Stimulated activated effector memory CD8-positive, alpha-beta T cell treated with anti-CD3 and anti-CD28 coated beads, Interleukin-12 subunit alpha, Interleukin-12 subunit beta, amount 100 ng/mL, for 72 hours (primary cell): ENCODE measurements around the gene FAM177A1.
"Not testable (repeated sequence)": the region's sequence is repeated elsewhere in the genome, so short reads cannot be mapped to it uniquely, and the experiment has no call there.

ENCODE experiments used
- ATAC-seq: fragments of 150-1000 bp; cut with Tn5 transposase; 2 replicates; pipeline ENCODE4 v1.10.0; 2021
- DNase-seq, 2 donors: peaks; one replicate each; pipeline ENCODE4 v3.0.0; 2021 to 2022; ENCODE audit warnings: low spot score in 2 of 2
- H3K27ac Mint-ChIP-seq: one replicate; pipeline ENCODE4 v1.8.0; 2022; ENCODE audit warnings: mild to moderate bottlenecking, mixed read lengths
- H3K36me3 Mint-ChIP-seq: one replicate; pipeline ENCODE4 v1.8.0; 2022; ENCODE audit warnings: mild to moderate bottlenecking, mixed read lengths
- H3K4me1 Mint-ChIP-seq: one replicate; pipeline ENCODE4 v1.8.0; 2022; ENCODE audit warnings: mixed read lengths
- H3K4me3 Mint-ChIP-seq: one replicate; pipeline ENCODE4 v1.8.0; 2022; ENCODE audit warnings: mild to moderate bottlenecking, mixed read lengths
- H3K9me3 Mint-ChIP-seq: one replicate; pipeline ENCODE4 v1.8.0; 2022; ENCODE audit warnings: mixed read lengths

FAM177A1 gene

DNA sequence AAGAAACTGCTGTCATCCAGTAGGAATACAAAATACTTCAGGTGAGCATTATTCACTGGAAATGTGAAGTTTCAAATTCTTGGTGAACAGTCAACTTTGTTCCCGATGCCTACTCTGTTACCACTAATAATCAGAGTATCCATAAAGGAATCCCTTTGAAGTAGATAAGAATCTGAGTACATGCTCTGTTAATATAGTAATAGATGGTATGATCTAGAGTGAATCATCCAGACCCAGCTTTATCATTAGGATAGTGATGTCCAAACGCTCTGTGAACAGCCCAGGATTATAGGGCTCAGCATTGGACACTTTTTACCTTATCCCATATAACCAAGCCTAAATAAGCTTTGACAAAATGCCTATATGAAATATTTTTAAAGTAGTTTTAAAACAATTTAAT lies 42.4 kb downstream of the FAM177A1 start:
- Mint-ChIP-seq H3K9me3 (no peaks in the 10 kb centered on the region), H3K27ac (peak overlapping the region; percentile 68), H3K4me1 (no peaks in the 10 kb centered on the region), H3K36me3 (peaks cover 100% of the 10 kb centered on the region), H3K4me3 (no peak overlapping the region)
- ATAC-seq (no peak), DNase-seq (no peak)

DNA sequence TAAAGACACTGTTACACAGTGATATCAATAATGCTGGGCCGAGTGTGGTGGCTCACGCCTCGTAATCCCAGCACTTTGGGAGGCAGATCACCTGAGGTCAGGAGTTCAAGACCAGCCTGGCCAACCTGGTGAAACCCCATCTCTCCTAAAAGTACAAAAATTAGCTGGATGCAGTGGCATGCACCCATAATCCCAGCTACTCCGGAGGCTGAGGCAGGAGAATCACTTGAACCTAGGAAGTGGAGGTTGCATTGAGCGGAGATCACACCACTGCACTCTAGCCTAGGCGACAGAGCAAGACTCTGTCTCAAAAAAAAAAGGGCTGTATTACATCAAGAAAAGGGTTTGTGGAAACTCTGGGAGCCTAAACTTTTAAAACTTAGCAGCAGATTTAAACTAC lies 48.6 kb downstream of the FAM177A1 start:
- not testable (repeated sequence) for H3K27ac Mint-ChIP-seq, H3K4me3 Mint-ChIP-seq, H3K9me3 Mint-ChIP-seq, ATAC-seq, DNase-seq, H3K4me1 Mint-ChIP-seq
- H3K36me3 Mint-ChIP-seq = peaks cover 100% of the 10 kb centered on the region

DNA sequence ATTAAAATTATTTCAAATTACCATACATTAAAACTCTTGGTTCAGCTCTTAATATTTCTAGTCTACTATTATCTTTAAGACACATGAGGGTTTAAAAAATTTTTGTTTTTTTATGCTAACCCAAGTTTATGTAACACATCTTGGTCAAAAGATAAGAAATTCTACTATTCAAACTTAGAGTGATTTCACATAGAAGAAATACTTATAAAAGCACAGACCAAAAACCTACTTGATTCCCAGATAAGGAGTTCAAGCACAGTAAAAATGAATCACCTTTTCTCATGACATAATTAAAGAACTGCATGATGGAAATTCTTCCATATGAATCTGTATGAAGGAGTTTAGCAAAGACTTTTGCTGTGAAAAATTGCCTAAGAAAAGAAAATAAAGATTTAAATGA lies 61.8 kb downstream of the FAM177A1 start:
- H3K4me3 Mint-ChIP-seq = no peak overlapping the region
- ATAC-seq (no peak), DNase-seq (no peak)
- H3K4me1 Mint-ChIP-seq = peaks cover 8% of the 10 kb centered on the region
- no peaks in the 10 kb centered on the region for H3K9me3 Mint-ChIP-seq
- H3K36me3 Mint-ChIP-seq = peaks cover 98% of the 10 kb centered on the region
- no peak overlapping the region for H3K27ac Mint-ChIP-seq

DNA sequence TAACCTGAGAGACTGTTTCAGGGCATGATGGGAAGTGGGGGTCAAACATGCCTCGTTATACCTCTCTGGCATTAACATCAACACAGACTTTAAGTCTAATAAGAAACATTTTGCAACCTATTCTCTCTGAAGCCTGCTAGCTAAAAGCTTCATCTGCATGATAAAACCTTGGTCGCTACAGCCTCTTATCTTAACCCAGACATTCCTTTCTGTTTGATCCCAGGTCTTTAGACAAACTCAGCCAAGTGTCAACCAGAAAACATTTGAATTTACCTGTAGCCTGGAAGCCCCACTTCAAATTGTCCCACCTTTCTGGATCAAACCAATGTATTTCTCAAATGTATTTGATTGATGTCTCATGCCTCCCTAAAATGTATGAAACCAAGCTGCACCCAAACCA lies 66.6 kb downstream of the FAM177A1 start:
- Mint-ChIP-seq H3K4me3 (no peak overlapping the region), H3K9me3 (no peaks in the 10 kb centered on the region), H3K36me3 (peaks cover 99% of the 10 kb centered on the region), H3K27ac (peak overlapping the region; percentile 14), H3K4me1 (peaks cover 32% of the 10 kb centered on the region)
- no peak for ATAC-seq
- no peak for DNase-seq

DNA sequence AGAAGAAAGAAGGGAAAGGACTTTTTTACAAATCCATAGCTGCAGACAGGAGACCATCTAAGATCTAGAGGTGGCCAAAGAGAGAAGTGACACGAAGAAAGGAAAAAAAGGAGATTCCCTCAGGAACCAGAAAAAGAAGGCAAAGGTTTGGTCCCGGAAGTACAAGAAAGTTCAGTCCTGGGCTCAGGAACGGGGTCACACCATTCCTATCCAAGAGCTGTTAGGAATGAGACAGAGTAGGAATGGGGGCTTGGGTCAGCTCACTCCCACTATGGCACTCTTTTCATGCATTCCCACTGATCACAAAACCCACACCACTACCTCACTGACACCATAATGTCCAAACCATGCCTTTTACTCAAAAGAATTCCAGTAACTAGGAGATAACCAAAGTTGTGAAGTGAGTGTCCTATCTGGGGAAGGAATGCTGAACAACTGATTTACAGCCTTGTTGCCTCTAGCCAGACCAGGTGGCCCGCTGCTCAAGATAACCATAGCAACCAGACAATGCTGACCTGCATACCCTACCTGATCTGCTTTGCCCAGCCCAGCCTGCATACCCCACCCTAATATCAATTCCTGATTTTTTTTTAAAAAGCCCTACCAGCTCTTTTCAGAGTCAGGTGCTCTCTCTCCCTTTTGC lies 67.4 kb downstream of the FAM177A1 start:
- Mint-ChIP-seq H3K4me3 (no peak overlapping the region), H3K36me3 (peaks cover 91% of the 10 kb centered on the region), H3K27ac (peak overlapping the region; percentile 14), H3K4me1 (peaks cover 39% of the 10 kb centered on the region), H3K9me3 (no peaks in the 10 kb centered on the region)
- no peak for ATAC-seq
- no peak for DNase-seq

DNA sequence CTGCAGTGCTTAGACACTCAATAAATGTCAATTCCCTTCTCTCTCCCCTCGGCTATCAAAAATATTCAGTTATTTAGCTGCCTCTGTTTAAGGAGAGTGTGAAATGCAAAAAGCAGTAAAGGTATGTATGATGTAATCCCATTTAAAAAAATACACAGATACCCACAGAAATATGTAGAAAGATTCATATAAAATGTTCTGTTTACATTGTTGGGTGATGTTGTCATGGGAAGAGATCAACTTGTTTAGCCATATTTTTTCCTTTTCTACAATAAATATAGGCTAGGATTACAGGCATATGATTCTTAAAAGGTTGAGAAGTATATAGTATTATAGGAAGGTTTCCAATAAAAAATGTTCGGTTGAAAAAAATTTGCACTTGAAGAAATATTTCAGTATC lies 68.0 kb downstream of the FAM177A1 start:
- Mint-ChIP-seq H3K4me1 (peaks cover 45% of the 10 kb centered on the region), H3K4me3 (no peak overlapping the region), H3K9me3 (no peaks in the 10 kb centered on the region), H3K36me3 (peaks cover 91% of the 10 kb centered on the region), H3K27ac (no peak overlapping the region)
- ATAC-seq (no peak), DNase-seq (no peak)

DNA sequence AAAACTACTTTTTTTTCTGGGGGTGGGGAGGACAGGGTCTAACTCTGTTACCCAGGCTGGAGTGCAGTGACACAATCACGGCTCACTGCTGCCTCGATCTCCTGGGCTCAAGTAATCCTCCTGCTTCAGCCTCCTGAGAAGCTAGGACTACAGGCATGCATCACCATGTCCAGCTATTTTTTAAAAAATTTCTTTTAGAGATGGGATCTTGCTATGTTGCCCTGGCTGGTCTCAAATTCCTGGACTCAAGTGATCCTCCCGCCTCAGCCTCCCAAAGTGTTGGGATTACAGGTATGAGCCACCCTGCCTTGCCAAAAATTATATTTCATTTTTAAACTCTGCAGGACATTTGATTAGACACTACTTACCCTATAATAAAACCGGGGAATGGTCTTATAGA lies 70.2 kb downstream of the FAM177A1 start:
- ATAC-seq (no peak), DNase-seq (no peak)
- peak overlapping the region; percentile 24 for H3K27ac Mint-ChIP-seq
- peaks cover 91% of the 10 kb centered on the region for H3K36me3 Mint-ChIP-seq
- H3K4me3 Mint-ChIP-seq = no peak overlapping the region
- H3K9me3 Mint-ChIP-seq = no peaks in the 10 kb centered on the region
- peaks cover 62% of the 10 kb centered on the region for H3K4me1 Mint-ChIP-seq

DNA sequence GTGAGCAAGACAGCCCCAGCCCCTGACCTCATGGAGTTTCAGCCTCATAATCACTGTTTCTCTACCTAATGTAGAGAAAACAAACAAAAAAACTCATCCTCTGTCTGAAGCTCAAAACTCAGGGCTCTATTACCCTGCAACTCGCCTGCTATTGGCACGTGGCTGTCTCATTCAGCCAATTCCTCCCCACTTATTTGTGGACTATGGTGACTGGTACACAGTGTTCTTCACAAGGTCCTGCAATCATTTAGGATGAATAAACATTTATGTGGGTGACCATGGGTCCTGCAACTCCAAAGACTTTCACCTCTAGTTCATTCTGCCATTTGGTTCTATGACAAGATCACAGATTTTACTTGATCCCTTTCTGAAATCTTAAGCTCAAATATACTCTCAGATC lies 71.0 kb downstream of the FAM177A1 start:
- ATAC-seq (no peak), DNase-seq (no peak)
- H3K9me3 Mint-ChIP-seq = no peaks in the 10 kb centered on the region
- peaks cover 57% of the 10 kb centered on the region for H3K4me1 Mint-ChIP-seq
- peak overlapping the region; percentile 24 for H3K27ac Mint-ChIP-seq
- H3K4me3 Mint-ChIP-seq = no peak overlapping the region
- peaks cover 91% of the 10 kb centered on the region for H3K36me3 Mint-ChIP-seq

DNA sequence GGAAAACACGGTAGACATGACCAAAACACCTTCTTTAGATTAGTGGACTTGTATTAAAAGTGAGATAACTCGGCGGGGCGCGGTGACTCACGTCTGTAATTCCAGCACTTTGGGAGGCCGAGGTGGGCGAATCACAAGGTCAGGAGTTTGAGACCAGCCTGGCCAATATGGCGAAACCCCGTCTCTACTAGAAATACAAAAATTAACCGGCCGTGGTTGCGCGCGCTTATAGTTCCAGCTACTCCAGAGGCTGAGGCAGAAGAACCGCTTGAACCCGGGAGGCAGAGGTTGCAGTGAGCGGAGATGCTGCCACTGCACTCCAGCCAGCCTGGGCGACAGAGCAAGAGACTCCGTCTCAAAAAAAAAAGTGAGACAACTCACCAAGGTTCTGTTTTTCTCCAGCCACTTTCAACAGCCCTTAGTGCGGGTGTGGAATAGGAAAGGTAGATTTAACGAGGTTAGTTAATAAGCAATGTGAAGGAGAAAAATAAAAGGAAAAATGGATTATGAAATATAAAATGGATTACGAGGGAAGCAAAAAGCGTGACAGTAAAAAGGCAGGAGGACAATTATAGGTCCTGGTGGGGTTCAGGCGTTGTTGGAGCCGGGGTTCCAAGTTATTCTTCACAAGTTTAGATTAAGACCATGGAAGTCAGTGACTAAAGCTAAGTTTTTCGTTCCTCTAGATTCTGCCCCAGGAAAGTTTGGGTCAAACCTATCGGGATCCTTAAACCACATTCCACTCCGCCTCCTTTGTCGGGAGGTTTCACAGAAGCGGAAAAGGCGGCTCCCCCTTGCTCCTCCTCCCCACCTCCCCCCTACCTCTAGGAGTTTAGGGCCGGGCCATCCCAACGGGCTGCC lies 75.2 kb downstream of the FAM177A1 start:
- Mint-ChIP-seq H3K36me3 (peaks cover 62% of the 10 kb centered on the region), H3K4me1 (peaks cover 65% of the 10 kb centered on the region), H3K4me3 (peak overlapping the region; percentile 86), H3K27ac (peak overlapping the region; percentile 99), H3K9me3 (no peaks in the 10 kb centered on the region)
- DNase-seq = peak in 1 of 2 donors; percentile 51
- ATAC-seq = no peak

DNA sequence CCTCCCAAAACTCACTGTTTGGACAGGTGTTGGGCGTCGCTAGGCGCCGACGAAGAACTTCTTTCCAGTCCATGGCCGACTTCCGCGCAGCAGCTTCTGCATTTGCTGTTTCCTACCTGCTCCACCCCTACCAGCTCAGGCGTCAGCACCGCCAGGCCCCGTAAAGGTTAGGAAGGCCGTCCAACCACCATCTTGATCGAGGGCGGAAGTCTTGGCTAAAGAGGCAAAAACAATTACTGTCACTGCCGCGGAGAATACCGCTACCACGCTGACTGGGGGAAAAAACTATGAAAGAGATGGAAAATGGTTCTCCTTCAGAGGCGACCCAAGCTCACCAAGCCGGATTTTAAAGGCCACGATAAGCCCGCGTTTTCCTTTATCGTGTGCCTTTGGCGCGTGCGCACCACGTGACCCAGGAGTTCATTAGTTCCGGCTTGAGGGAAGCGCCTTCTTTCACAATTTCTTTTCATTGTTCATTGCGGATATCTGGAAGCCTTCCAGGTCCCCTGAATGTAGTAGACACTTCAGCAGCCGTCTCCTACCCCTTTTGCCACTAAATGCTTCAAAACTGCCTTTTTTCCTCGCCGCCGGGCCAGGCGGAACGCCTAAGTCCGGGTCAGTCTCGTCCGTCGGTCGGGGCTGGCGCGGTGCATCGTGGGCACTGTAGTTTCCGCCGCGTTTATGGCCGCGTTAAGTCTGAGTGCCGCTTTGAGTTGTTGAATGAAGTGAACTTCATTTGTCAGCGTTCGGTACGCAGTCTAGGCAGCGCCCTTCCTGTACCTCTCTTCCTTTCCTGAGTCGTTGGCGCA lies 76.0 kb downstream of the FAM177A1 start, which contains the start of the genes PPP2R3C and PRORP:
Gene PPP2R3C, minus strand, starts transcription at position 104 of the 809 bp plus-strand sequence. Its CDS starts 31 bp downstream, at position 73.
Gene PRORP, plus strand, starts transcription at position 666 of the 809 bp plus-strand sequence. CDS start 694 bp downstream, outside the sequence.
- H3K9me3 Mint-ChIP-seq = no peaks in the 10 kb centered on the region
- DNase-seq = peak; percentile 78 to 93
- H3K36me3 Mint-ChIP-seq = peaks cover 60% of the 10 kb centered on the region
- peaks cover 62% of the 10 kb centered on the region for H3K4me1 Mint-ChIP-seq
- peak within 1 kb of the TSS; percentile 99 for H3K27ac Mint-ChIP-seq
- ATAC-seq = peak; percentile 92
- peak within 1 kb of the TSS; percentile 86 for H3K4me3 Mint-ChIP-seq

DNA sequence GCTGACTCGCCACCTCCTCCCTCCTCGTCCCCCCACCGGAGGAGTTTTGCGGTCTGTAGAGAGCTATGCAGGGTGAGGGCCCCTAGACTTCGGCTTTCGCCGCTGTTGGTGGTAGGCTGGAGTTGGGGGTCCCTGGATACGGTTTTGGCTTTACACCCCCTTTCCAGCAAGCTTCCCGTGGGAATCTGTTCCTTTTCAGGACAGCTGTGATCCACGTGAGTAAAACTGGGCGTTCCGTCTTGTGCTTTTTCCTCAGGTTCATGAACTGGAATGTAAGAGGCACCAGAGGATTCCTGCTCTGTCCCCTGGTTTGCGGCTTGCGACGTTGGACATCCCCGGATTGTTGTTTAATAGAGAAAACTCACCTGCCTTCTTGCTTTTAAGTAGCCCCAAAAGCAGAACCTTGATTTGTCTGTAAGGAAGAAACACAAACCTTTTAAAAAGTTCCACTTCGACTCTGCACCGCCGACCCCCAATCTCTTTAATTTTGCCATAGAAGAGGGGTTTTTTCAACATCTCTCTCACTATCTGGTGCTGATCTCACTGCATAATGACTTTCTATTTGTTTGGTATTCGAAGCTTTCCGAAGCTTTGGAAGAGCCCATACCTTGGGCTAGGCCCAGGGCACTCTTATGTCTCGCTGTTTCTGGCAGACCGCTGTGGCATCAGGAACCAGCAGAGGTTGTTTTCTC lies 76.8 kb downstream of the FAM177A1 start:
- peak overlapping the region; percentile 86 for H3K4me3 Mint-ChIP-seq
- peaks cover 57% of the 10 kb centered on the region for H3K4me1 Mint-ChIP-seq
- ATAC-seq = no peak
- no peaks in the 10 kb centered on the region for H3K9me3 Mint-ChIP-seq
- DNase-seq = no peak
- peak overlapping the region; percentile 99 for H3K27ac Mint-ChIP-seq
- H3K36me3 Mint-ChIP-seq = peaks cover 63% of the 10 kb centered on the region

DNA sequence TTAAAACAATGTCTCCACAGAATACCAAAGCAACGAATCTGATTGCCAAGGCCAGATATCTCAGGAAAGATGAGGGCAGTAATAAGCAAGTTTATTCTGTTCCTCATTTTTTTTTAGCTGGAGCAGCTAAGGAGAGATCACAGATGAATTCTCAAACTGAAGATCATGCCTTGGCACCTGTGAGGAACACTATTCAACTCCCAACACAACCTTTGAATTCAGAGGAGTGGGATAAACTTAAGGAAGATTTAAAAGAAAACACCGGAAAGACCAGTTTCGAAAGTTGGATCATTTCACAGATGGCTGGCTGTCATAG lies 77.3 kb downstream of the FAM177A1 start:
- ATAC-seq = no peak
- Mint-ChIP-seq H3K27ac (peak overlapping the region; percentile 99), H3K4me3 (peak overlapping the region; percentile 86), H3K9me3 (no peaks in the 10 kb centered on the region), H3K36me3 (peaks cover 68% of the 10 kb centered on the region), H3K4me1 (peaks cover 57% of the 10 kb centered on the region)
- DNase-seq = no peak

DNA sequence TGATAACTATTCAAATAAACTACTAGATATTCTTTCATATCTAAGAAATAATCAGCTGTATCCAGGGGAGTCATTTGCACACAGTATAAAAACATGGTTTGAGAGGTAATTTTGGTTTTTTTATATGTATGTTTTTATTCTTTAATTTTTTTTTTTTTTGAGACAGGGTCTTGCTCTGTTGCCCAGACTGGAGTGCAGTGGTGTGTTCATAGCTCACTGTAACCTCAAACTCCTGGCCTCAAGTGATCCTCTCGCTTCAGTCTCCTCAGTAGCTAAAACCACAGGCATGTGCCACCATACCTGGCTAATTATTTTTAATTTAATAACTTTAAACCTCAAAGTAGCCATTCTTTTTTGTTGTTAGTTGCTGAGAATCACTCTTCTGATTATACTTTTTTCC lies 78.1 kb downstream of the FAM177A1 start:
- Mint-ChIP-seq H3K27ac (peak overlapping the region; percentile 15), H3K9me3 (no peaks in the 10 kb centered on the region), H3K4me1 (peaks cover 58% of the 10 kb centered on the region), H3K36me3 (peaks cover 69% of the 10 kb centered on the region), H3K4me3 (peak overlapping the region; percentile 86)
- no peak for DNase-seq
- ATAC-seq = no peak
